Sigmoid colon (tissue), 4 donors: ENCODE results near the gene TRIM65.

ENCODE experiments used
- CTCF ChIP-seq, 4 experiments: fragments of 450-650 bp in 3 of 4; fragments of 200-600 bp in 1 of 4; IDR thresholded peaks; one replicate each; pipeline ENCODE4 v1.5.1; 2016 to 2019; ENCODE audit warnings: antibody characterized with exemption in 4 of 4, mild to moderate bottlenecking in 3 of 4, moderate library complexity in 2 of 4
- EP300 ChIP-seq, 4 donors: sonication (generic); formaldehyde crosslinking; IDR thresholded peaks; one replicate each; pipeline ENCODE4 v1.6.1; 2017; ENCODE audit warnings: antibody characterized with exemption in 4 of 4
- POLR2A ChIP-seq, 2 donors: fragments of 450-650 bp; IDR thresholded peaks; one replicate each; pipeline ENCODE4 v1.6.1; 2016; ENCODE audit warnings: antibody characterized with exemption in 2 of 2, mild to moderate bottlenecking in 2 of 2, moderate library complexity in 2 of 2
- POLR2AphosphoS5 ChIP-seq, 4 donors: sonication (generic); formaldehyde crosslinking; IDR thresholded peaks; one replicate each; pipeline ENCODE4 v1.6.1; 2017; ENCODE audit warnings: antibody characterized with exemption in 4 of 4

GRCh38 chr17:75902406-75902805 lies 5.7 kb upstream of the TRIM65 start:
- TF ChIP-seq CTCF (IDR thresholded peaks at IDR 0.05) (no peak), POLR2AphosphoS5 (IDR thresholded peaks at IDR 0.05) (no peak), POLR2A (IDR thresholded peaks at IDR 0.05) (no peak), EP300 (IDR thresholded peaks at IDR 0.05) (no peak)
